Erythroblast (primary cell): ENCODE data around the gene BICC1.
A peak's percentile ranks its signal among the peaks of the same experiment; 100 is the strongest.

Experiments used
- DNase-seq, 2 experiments: peaks; one replicate each; lab custom pipeline; 2025; lab: John Stamatoyannopoulos, UW
- GATA1 ChIP-seq: IDR thresholded peaks from 2 replicates; pipeline ENCODE4 v1.6.1; 2011; ENCODE audit warnings: low read depth, mild to moderate bottlenecking, control low read depth, low read length, moderate library complexity
- POLR2A ChIP-seq: IDR thresholded peaks from 2 replicates; pipeline ENCODE4 v1.6.1; 2011; ENCODE audit warnings: mild to moderate bottlenecking, low read length

BICC1 gene

DNA sequence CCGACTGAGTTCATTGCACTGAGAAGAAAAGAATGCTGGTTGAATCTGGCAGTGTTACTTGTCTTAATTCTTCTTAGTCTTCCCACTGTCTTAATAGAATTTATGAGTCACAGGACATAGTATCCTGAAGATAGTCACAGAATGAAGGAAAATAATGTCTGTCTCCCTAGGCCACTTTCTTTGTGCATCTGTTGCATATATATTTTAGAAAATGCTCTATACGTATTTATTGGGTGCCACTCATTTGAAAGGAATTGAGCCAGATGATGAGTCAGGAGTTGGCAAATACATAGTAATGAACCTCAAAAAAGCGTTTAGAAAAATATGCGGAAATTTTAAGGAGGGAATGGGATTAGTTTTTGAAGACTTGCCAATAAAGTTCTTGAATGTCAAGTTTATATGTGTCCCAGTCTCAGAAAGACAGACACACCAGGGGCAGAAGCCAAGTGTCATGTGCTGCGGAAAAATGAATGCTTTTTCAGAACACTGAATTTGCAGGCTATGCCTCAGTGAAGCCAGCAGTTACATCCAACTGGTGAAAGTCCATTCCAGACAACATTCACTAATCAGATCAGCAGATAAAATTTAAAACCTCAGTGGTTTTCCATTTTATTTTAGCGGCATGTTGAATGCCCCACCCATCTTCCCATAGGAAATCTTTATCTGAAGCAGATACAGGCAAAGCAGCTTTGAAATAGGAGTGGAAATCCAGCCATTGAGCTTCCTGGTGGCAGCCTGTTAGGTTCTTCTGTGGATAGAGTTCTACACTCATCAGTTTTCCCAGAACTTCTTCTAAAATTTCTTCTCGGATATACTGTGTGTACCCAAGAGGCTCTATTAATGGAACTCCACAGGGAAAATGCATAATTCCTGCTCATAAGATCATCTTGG lies 308.4 kb downstream of the BICC1 start:
- TF ChIP-seq POLR2A (no peak), GATA1 (no peak)
- no peak for DNase-seq

- no peak for DNase-seq
- no peak for TF ChIP-seq GATA1
- no peak for TF ChIP-seq POLR2A
These were observed 309.0 kb downstream of the BICC1 start for GRCh38 chr10:58821752-58822056.

- no peak for TF ChIP-seq POLR2A
- no peak for TF ChIP-seq GATA1
- DNase-seq: no peak
These were observed 311.3 kb downstream of the BICC1 start for GRCh38 chr10:58823983-58824382.

DNA sequence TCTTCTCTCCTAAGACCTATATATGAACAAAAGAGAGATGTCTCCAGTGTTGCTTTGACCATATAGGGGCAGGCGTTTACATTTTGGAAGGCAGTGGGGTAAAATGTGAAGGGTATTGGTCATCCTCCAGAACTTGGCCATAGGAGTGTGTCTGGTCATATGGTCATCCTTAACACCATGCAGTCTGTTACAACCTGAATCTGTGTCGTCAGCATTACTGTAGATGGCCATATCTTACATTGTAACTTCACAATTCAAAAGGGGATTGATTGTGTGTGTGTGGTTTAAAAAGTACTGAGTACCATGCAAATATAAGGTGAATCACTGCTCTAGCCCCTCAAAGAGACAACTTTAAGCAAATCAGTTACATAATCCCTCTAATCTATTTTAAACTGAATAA lies 311.7 kb downstream of the BICC1 start:
- TF ChIP-seq POLR2A (no peak), GATA1 (no peak)
- no peak for DNase-seq

DNA sequence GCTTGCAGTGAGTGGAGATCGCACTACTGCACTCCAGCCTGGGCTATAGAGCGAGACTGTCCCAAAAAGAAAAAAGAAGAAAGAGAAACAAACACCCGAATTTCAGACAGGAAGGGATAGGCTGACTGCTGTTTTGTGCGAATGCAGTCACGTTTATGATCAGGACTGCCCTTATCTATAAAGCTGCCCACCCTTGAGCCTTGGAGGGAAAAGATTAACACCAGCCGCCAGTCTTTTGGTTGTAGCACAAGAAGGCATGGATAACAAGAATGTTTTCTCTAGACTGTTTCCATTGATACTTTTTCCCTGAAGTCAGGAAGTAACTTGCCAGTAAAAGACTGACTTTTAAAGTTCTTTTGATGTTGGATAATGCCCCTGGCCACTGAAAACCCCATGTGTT lies 314.0 kb downstream of the BICC1 start:
- TF ChIP-seq GATA1: no peak
- TF ChIP-seq POLR2A: no peak
- peak in 1 of 2 experiments; percentile 31 for DNase-seq

- DNase-seq: no peak
- no peak for TF ChIP-seq GATA1
- no peak for TF ChIP-seq POLR2A
These were observed 314.7 kb downstream of the BICC1 start for GRCh38 chr10:58827381-58827780.

GRCh38 chr10:58829839-58830238 lies 317.2 kb downstream of the BICC1 start:
- no peak for DNase-seq
- TF ChIP-seq GATA1 (no peak), POLR2A (no peak)

DNA sequence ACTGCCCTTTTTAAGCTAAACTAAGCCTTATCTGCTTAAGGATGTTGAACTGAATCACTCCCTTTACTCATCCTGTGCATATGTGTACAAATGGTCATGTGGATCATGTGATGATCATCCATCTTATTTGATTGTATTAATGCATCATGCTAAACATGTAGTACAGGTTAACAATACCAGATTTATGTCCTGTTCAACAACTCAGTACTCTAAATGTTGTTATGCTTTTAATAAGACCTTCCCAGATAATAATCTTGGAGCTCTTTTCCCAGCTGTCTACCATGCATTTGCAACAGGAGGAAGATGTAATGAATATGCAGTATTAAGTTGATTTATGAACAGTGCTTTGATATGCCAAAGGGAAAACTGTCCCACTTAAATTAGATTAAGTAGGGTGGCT lies 318.0 kb downstream of the BICC1 start:
- TF ChIP-seq POLR2A (no peak), GATA1 (no peak)
- no peak for DNase-seq

GRCh38 chr10:58833771-58834561 lies 321.3 kb downstream of the BICC1 start:
- TF ChIP-seq POLR2A (no peak), GATA1 (no peak)
- DNase-seq: no peak

DNA sequence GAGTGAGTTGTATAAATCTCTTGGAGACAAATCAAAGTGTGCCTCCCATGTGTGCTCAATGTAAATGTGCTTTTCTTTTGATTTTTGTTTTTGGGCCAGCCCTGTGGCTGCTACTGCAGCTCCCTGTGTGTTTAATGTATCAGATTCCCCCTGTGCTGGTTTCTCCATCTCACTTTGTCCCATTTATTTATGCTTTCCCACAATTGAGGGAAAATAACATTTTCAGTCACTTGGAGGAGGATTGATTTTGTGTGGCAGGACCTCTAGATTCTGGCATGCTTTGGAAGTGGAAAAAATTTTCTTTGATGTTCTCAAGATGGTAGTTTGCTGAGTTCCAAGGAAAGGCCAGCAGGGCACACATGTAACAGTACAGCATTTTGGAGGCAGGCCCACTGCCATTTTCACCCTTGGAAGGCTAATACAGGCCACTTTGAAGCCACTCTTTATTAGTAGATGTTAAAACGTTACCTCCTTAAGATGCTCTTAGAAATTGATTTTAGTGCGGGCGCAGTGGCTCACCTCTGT lies 323.6 kb downstream of the BICC1 start:
- TF ChIP-seq GATA1 (no peak), POLR2A (no peak)
- DNase-seq: no peak

GRCh38 chr10:58836991-58837575 lies 324.4 kb downstream of the BICC1 start:
- no peak for DNase-seq
- TF ChIP-seq POLR2A: no peak
- no peak for TF ChIP-seq GATA1

GRCh38 chr10:58837826-58838225 lies 325.2 kb downstream of the BICC1 start:
- TF ChIP-seq GATA1 (no peak), POLR2A (no peak)

GRCh38 chr10:58838561-58839208 lies 326.0 kb downstream of the BICC1 start:
- DNase-seq: no peak
- TF ChIP-seq POLR2A (no peak), GATA1 (no peak)

More at GRCh38 chr10:58837826-58838225, 325.2 kb downstream of the BICC1 start:
- no peak for DNase-seq

DNA sequence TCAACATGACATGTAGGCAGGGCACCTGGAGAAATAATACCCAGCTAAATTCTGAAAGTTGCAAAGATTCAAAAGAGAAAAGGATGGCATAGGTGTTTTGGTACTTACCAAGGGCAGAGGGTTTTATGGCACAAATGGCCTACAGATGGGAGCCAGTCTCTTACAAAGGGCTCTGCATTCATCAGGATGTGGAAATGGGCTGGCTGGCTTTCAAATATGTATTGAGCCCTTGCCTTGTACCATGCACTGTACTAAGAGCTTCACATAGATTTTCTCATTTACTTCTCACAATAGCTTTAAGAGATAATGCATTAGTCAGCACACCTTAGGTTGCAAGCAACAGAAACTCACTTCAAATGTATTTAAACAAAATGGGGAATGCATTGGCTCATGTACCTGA lies 327.1 kb downstream of the BICC1 start:
- DNase-seq: no peak
- TF ChIP-seq GATA1: no peak
- TF ChIP-seq POLR2A: no peak
